ENCODE data around the gene RPS8. TPM values are rescaled to one million over a fixed set of nuclear protein-coding genes. Genes with fewer than 3 reads are reported as not detected.

Gene RPS8
- total RNA-seq, 1 experiment from 2014 or later, result 2,296 TPM

DNA sequence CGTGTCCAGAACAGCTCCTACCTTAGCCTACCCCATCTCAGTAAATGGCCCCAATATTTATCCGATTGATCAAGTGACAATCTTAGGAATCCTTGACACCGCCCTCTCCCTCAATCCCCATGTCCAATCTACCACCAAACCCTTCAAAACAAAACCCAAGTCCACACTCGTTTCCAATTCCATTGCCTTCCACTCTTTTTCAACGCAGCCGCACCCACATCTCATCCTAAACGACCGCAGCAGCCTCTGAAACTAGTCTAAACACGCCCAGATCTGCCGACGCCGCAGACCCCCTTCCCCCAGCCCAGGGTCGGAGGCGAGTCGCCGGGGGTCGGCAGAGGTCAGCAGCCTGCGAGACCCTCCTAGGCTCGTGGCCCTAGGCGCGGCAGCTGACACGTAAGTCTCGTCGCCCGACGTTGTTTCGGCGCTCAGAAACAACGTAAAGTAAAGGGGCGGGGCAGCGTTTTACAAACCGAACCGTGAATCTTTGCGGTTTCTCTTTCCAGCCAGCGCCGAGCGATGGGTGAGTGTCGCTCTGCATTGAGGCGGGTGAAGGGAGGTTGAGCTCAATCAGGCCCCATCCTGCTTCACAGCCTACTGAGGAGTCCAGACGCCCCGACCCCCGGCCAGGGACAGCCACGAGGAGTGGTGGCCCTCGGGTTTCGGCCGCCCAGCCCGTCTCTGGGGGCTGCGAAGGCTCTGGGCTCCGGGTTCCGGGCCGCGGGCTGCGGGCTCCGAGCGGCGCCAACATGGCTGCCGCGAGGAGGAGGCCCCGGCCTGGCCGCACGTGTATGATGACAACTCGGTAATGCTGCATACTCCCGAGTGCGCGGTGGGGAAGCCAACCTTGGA lies at the start of gene RPS8 (continued):
- TF ChIP-seq TCF7L2 (IDR thresholded peaks at IDR 0.05; ENCODE audit: borderline replicate concordance, extremely low read depth, insufficient read depth, insufficient read length), result no peak
- peak; percentile 93 for TF ChIP-seq SP1 (IDR thresholded peaks at IDR 0.05; ENCODE audit: low read depth)
- TF ChIP-seq EZH2 (IDR thresholded peaks at IDR 0.05), result no peak
- peak; percentile 99 for TF ChIP-seq POLR2AphosphoS5 (IDR thresholded peaks at IDR 0.05; ENCODE audit: low read depth, low read length)
- TF ChIP-seq, protein P1, sequence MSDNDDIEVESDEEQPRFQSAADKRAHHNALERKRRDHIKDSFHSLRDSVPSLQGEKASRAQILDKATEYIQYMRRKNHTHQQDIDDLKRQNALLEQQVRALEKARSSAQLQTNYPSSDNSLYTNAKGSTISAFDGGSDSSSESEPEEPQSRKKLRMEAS (IDR thresholded peaks at IDR 0.05), result peak; percentile 99
- TF ChIP-seq SIN3A (IDR thresholded peaks at IDR 0.05; ENCODE audit: low read depth), result peak; percentile 94; the same call in 1 of the 2 replicates
- TF ChIP-seq EGR1 (IDR thresholded peaks at IDR 0.05; ENCODE audit: low read depth), result no peak

DNA sequence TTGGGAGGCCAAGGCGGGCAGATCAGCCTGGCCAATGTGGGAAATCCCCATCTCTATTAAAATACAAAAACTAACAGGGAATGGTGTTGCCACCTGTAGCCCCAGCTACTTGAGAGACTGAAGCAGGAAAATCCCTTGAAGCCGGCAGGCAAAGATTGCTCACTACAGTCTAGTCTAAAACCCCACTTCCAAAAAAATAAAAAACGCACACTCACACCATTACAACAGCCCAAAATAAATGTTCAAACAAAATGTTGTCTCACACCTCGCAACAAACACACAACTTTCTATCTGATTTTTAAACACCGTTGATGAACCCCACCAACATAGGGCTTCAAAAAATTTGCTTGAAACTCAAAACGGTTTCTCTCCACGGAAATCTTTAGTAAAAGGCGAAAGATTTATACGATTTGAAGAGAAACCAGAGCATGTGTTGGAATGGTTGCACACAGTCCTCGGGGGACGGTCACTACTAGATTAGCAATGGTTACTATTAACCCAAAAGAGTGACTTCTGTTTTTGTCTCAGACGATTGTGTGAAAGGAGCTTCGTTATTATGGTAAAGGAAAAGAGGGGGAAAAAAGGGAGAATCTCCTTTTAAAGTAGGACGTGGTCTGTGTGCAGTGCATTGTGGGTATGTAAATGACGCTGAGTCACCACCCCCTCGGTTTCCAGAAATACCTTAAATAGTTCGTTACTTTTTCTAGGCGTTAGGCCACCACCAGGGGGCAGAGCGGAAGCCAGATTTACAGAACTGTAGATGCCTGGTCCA lies 44.4 kb upstream of the RPS8 start, which contains the start of gene RNU5D-1:
Gene RNU5D-1, minus strand, starts transcription at position 430 of the 772 bp plus-strand sequence.
- CTCF ChIA-PET, result interaction anchor here (0.6 to 2.6 kb wide), 10 partner anchors 9 to 838 kb away, joined by 3 to 25 read pairs (median 4); partner anchors contain the start of gene RPS8
- H3K27ac ChIP-seq (ENCODE audit: low read depth, low read length), result peak within 1 kb of the TSS; percentile 86
- H3K4me1 ChIP-seq (ENCODE audit: control insufficient read depth in 1 of 2, insufficient read depth in 2 of 2, low read length in 2 of 2), result peaks cover 34 to 70% of the 10 kb centered on the region in 2 experiments
- H3K9ac ChIP-seq (ENCODE audit: low read length), result peak within 1 kb of the TSS; percentile 64
- no peaks in the 10 kb centered on the region for H3K27me3 ChIP-seq (ENCODE audit: insufficient read depth, low read length)
- BruUV-seq (replicated peaks), result TSS peak; percentile 99
- H4K20me1 ChIP-seq (ENCODE audit: insufficient read depth), result no peaks in the 10 kb centered on the region
- H3K4me2 ChIP-seq (ENCODE audit: low read length), result peak within 1 kb of the TSS; percentile 54
- ATAC-seq, result peak; percentile 77
- H3K4me3 ChIP-seq (replicated peaks in 1 of 2; ENCODE audit: low read depth in 1 of 2, low read length in 2 of 2), result peak within 1 kb of the TSS in 1 of 2 experiments; percentile 3; a peak in 1 of 4 replicates
- H3K79me2 ChIP-seq (ENCODE audit: insufficient read depth, low read length), result no peaks in the 10 kb centered on the region
- no peaks in the 10 kb centered on the region for H3K9me3 ChIP-seq (ENCODE audit: control insufficient read depth in 1 of 2, insufficient read depth in 1 of 2, low read depth in 1 of 2, low read length in 2 of 2)
- intact Hi-C loops (cut with micrococcal nuclease), result loop anchor here (1.0 to 5.0 kb wide), 5 partner anchors 8 to 761 kb away; partner anchors contain the start of genes HECTD3, KIF2C, RPS8 and TESK2
- POLR2A ChIA-PET, result interaction anchor here (0.6 to 5.9 kb wide), 32 partner anchors 9 to 791 kb away, joined by 3 to 461 read pairs (median 4); partner anchors contain the start of genes BEST4, BTBD19, CCDC163 and DYNLT4
- no peaks in the 10 kb centered on the region for H3K36me3 ChIP-seq (ENCODE audit: control insufficient read depth in 1 of 2, insufficient read depth in 2 of 2, low read length in 2 of 2)
- no peak within 1 kb of the TSS for H2AFZ ChIP-seq (ENCODE audit: low read depth, low read length, poor library complexity, severe bottlenecking)
- RAD21 ChIA-PET (ENCODE audit: low non-redundant PET in 1 of 2, low total read pairs in 2 of 2, uncharacterized antibody in 2 of 2, unreplicated experiment in 2 of 2), result interaction anchor here (0.6 to 1.2 kb wide), 3 partner anchors 10 to 845 kb away, joined by 3 read pairs; no protein-coding TSS in a partner anchor
- DNase-seq (ENCODE audit: low read depth, low spot score), result peak; percentile 98
- no peaks in the 10 kb centered on the region for H3K9me2 ChIP-seq (ENCODE audit: insufficient read depth)
- peak; percentile 82 for TF ChIP-seq SRF (IDR thresholded peaks at IDR 0.05; ENCODE audit: low read depth)
- peak; percentile 100 for TF ChIP-seq POLR2AphosphoS5 (IDR thresholded peaks at IDR 0.05; ENCODE audit: low read depth, low read length)
- TF ChIP-seq JUND (IDR thresholded peaks at IDR 0.05), result peak; percentile 85
- TF ChIP-seq, protein P2, sequence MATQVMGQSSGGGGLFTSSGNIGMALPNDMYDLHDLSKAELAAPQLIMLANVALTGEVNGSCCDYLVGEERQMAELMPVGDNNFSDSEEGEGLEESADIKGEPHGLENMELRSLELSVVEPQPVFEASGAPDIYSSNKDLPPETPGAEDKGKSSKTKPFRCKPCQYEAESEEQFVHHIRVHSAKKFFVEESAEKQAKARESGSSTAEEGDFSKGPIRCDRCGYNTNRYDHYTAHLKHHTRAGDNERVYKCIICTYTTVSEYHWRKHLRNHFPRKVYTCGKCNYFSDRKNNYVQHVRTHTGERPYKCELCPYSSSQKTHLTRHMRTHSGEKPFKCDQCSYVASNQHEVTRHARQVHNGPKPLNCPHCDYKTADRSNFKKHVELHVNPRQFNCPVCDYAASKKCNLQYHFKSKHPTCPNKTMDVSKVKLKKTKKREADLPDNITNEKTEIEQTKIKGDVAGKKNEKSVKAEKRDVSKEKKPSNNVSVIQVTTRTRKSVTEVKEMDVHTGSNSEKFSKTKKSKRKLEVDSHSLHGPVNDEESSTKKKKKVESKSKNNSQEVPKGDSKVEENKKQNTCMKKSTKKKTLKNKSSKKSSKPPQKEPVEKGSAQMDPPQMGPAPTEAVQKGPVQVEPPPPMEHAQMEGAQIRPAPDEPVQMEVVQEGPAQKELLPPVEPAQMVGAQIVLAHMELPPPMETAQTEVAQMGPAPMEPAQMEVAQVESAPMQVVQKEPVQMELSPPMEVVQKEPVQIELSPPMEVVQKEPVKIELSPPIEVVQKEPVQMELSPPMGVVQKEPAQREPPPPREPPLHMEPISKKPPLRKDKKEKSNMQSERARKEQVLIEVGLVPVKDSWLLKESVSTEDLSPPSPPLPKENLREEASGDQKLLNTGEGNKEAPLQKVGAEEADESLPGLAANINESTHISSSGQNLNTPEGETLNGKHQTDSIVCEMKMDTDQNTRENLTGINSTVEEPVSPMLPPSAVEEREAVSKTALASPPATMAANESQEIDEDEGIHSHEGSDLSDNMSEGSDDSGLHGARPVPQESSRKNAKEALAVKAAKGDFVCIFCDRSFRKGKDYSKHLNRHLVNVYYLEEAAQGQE (IDR thresholded peaks at IDR 0.05; ENCODE audit: low read depth), result no peak
- TF ChIP-seq, protein P3, sequence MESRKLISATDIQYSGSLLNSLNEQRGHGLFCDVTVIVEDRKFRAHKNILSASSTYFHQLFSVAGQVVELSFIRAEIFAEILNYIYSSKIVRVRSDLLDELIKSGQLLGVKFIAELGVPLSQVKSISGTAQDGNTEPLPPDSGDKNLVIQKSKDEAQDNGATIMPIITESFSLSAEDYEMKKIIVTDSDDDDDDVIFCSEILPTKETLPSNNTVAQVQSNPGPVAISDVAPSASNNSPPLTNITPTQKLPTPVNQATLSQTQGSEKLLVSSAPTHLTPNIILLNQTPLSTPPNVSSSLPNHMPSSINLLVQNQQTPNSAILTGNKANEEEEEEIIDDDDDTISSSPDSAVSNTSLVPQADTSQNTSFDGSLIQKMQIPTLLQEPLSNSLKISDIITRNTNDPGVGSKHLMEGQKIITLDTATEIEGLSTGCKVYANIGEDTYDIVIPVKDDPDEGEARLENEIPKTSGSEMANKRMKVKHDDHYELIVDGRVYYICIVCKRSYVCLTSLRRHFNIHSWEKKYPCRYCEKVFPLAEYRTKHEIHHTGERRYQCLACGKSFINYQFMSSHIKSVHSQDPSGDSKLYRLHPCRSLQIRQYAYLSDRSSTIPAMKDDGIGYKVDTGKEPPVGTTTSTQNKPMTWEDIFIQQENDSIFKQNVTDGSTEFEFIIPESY (IDR thresholded peaks at IDR 0.05; ENCODE audit: extremely low read depth, insufficient replicate concordance, low read length), result peak; percentile 90
- peak; percentile 69; the same call in 1 of the 2 replicates for TF ChIP-seq FOSL1 (IDR thresholded peaks at IDR 0.05; ENCODE audit: low read depth)
- TF ChIP-seq, protein P4, sequence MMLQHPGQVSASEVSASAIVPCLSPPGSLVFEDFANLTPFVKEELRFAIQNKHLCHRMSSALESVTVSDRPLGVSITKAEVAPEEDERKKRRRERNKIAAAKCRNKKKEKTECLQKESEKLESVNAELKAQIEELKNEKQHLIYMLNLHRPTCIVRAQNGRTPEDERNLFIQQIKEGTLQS (IDR thresholded peaks at IDR 0.05), result no peak
- peak; percentile 82 for TF ChIP-seq CEBPB (IDR thresholded peaks at IDR 0.05; ENCODE audit: low read depth)
- TF ChIP-seq SP1 (IDR thresholded peaks at IDR 0.05; ENCODE audit: low read depth), result peak; percentile 94
- no peak for TF ChIP-seq ZFX (IDR thresholded peaks at IDR 0.05)
- no peak for TF ChIP-seq EZH2phosphoT487 (IDR thresholded peaks at IDR 0.05; ENCODE audit: borderline replicate concordance)
- TF ChIP-seq EZH2 (IDR thresholded peaks at IDR 0.05), result no peak
- TF ChIP-seq CBX3 (IDR thresholded peaks at IDR 0.05; ENCODE audit: low read depth), result peak; percentile 84

All from HCT116 (cell line).